H1 (cell line): ENCODE results near the gene MYO9B. TPM values are rescaled to one million over a fixed set of nuclear protein-coding genes. Genes with fewer than 3 reads are reported as not detected.

Experiments
- ASH2L ChIP-seq: fragments of 200-600, 300-600 bp; sonication (generic); IDR thresholded peaks from one replicate; pipeline ENCODE4 v1.7.1; 2017; ENCODE audit warnings: low read length
- ATF2 ChIP-seq: IDR thresholded peaks from 2 replicates; pipeline ENCODE4 v1.6.1; 2012; ENCODE audit warnings: low read length, inconsistent platforms
- BRCA1 ChIP-seq: IDR thresholded peaks from 2 replicates; pipeline ENCODE4 v1.6.1; 2012; ENCODE audit warnings: low read depth, low read length, improper control_type of control experiment
- CBX5 ChIP-seq: fragments of 300-800, 300-1000 bp; sonication (generic); IDR thresholded peaks from 2 replicates; pipeline ENCODE4 v1.7.1; 2016; ENCODE audit warnings: antibody characterized with exemption, low read length, low read depth
- CEBPB ChIP-seq: IDR thresholded peaks from 2 replicates; pipeline ENCODE4 v1.6.1; 2012; ENCODE audit warnings: low read depth, low read length
- CHD1 ChIP-seq: IDR thresholded peaks from 2 replicates; pipeline ENCODE4 v1.6.1; 2012; ENCODE audit warnings: low read depth, low read length, improper control_type of control experiment
- EP300 ChIP-seq, 2 experiments: IDR thresholded peaks; 1 replicate in 1 of 2; 2 replicates in 1 of 2; pipeline ENCODE4 v1.6.1; 2011 to 2012; ENCODE audit warnings: low read depth in 2 of 2, low read length in 2 of 2, mild to moderate bottlenecking in 2 of 2, borderline replicate concordance in 1 of 2, inconsistent platforms in 1 of 2, moderate library complexity in 1 of 2
- FOSL1 ChIP-seq: IDR thresholded peaks from 2 replicates; pipeline ENCODE4 v1.6.1; 2011; ENCODE audit warnings: mild to moderate bottlenecking, low read depth, low read length, moderate library complexity; ENCODE audit not compliant: insufficient read depth
- GTF2F1 ChIP-seq: IDR thresholded peaks from 2 replicates; pipeline ENCODE4 v1.6.1; 2012; ENCODE audit warnings: low read depth, low read length, improper control_type of control experiment, borderline replicate concordance
- JUND ChIP-seq: IDR thresholded peaks from 2 replicates; pipeline ENCODE4 v1.6.1; 2011; ENCODE audit warnings: mild to moderate bottlenecking, improper control_type of control experiment, low read length
- KDM1A ChIP-seq: fragments of 200-600, 300-600 bp; sonication (generic); IDR thresholded peaks from 2 replicates; pipeline ENCODE4 v1.7.1; 2016; ENCODE audit warnings: mild to moderate bottlenecking, low read length, borderline replicate concordance
- POLR2A ChIP-seq, 2 experiments: IDR thresholded peaks; 1 replicate in 1 of 2; 2 replicates in 1 of 2; pipeline ENCODE4 v1.6.1; 2011; ENCODE audit warnings: low read depth in 2 of 2, low read length in 2 of 2, mild to moderate bottlenecking in 2 of 2; ENCODE audit errors: control extremely low read depth in 1 of 2
- POU5F1 ChIP-seq: IDR thresholded peaks from 2 replicates; pipeline ENCODE4 v1.6.1; 2011; ENCODE audit warnings: low read depth, mild to moderate bottlenecking, low read length, moderate library complexity
- RFX5 ChIP-seq: IDR thresholded peaks from 2 replicates; pipeline ENCODE4 v1.6.1; 2011; ENCODE audit warnings: low read depth, low read length, improper control_type of control experiment, borderline replicate concordance
- RNF2 ChIP-seq: fragments of 200-900, 300-1000 bp; sonication (generic); IDR thresholded peaks from 2 replicates; pipeline ENCODE4 v1.7.1; 2016; ENCODE audit warnings: borderline replicate concordance, low read depth, mild to moderate bottlenecking, antibody characterized with exemption, low read length; ENCODE audit not compliant: poor library complexity, severe bottlenecking; ENCODE audit errors: missing control alignments
- SIRT6 ChIP-seq: IDR thresholded peaks from one replicate; pipeline ENCODE4 v1.7.1; 2012; ENCODE audit warnings: low read length, inconsistent platforms
- SP1 ChIP-seq: IDR thresholded peaks from 2 replicates; pipeline ENCODE4 v1.6.1; 2011; ENCODE audit warnings: low read depth, low read length
- TAF1 ChIP-seq: IDR thresholded peaks from 2 replicates; pipeline ENCODE4 v1.6.1; 2011; ENCODE audit warnings: mild to moderate bottlenecking, low read depth, low read length
- TCF12 ChIP-seq: IDR thresholded peaks from 2 replicates; pipeline ENCODE4 v1.6.1; 2011; ENCODE audit warnings: low read depth, mild to moderate bottlenecking, low read length
- polyA plus RNA-seq, 7 experiments: library from polyadenylated mRNA; depleted of rRNA in 3 of 7; stranded (reverse) in 5 of 7; unstranded in 2 of 7; fragments of >200 nt in 5 of 7; fragments of 200-250 nt in 2 of 7; gene quantifications; 1 replicate in 5 of 7; 2 replicates in 1 of 7; 4 replicates in 1 of 7; pipeline versions ENCODE4 v1.2.1 to v1.2.3, GENCODE V29; 2011 to 2013; ENCODE audit warnings: missing spikeins in 2 of 7, mixed read lengths in 2 of 7
- total RNA-seq: library from RNA; stranded (reverse); fragmentation: NEBNext Ultra II Directional; extraction: Animal tissue kit (Norgen Biotek cat#: 25700); gene quantifications from 2 replicates; pipeline ENCODE4 v1.2.1, GENCODE V29; 2021
- TF ChIP-seq, protein P1 (sequence below): IDR thresholded peaks from 2 replicates; pipeline ENCODE4 v1.6.1; 2012; ENCODE audit warnings: inconsistent platforms

The MYO9B gene
- total and polyA plus RNA-seq, 2 of the 8 experiments (the other 6 are each of a cell fraction or from before 2014, with no cell fraction given), result 27.6 to 77.1 TPM

DNA sequence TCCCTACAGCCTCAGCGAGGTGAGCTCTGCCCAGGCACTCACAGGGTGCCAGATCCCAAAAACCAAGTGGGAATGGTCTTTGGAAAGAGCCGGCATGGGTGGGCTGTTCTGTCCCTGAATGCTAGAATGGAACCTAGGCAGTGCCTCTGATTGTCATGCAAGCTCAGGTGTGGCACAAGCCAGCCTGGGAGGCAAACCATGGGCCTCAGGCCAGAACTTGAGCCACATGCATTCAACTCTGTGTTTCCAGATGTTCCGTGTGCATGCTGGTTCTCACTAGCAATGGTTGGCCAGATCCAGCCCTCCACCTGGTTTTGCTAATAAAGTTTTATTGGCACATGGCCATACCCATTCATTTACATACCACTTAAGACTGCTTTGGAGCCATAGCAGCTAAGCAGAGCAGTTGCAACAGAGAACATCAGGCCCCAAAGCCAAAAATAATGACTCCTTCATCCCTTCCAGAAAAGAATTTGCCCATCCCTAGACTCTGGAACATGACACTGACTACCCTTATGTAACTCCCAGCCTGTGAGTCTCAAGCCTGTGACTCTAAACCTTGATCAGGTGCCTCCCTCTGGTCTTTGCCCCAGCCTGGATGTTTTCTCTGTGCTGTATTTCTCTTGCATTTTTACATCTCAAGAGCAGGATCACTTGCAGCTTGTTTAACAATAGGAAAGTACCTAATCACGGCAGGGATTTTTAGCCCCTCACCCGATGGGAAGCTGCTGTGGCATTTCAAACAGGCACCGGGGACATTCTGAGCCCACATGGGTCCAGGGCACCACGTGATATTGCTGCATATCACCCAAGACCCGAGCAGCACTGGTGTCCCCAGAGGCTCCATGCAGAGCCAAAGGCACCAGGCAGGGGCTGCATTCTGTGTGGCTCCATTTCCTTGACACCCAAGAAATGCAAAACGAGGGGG, 84.2 kb downstream of the MYO9B start (continued):
- peak in 1 of 2 experiments; percentile 77; a peak in 1 of 3 replicates for TF ChIP-seq EP300 (IDR thresholded peaks at IDR 0.05; ENCODE audit: borderline replicate concordance in 1 of 2, low read depth in 2 of 2, low read length in 2 of 2)
- TF ChIP-seq ATF2, result peak; percentile 32; the same call in 1 of the 2 replicates
- TF ChIP-seq JUND, result no peak
- no peak for TF ChIP-seq SIRT6
- no peak for TF ChIP-seq RFX5
- no peak for TF ChIP-seq KDM1A
- TF ChIP-seq TAF1, result no peak
- no peak for TF ChIP-seq CBX5
- 0 out of 2 replicates have a peak, but pooled peaks have one; percentile 14 for TF ChIP-seq POU5F1
- TF ChIP-seq TCF12, result 0 out of 2 replicates have a peak, but pooled peaks have one; percentile 74
- TF ChIP-seq GTF2F1, result no peak
- no peak for TF ChIP-seq BRCA1
- no peak for TF ChIP-seq CEBPB
- TF ChIP-seq SP1, result peak; percentile 66; the same call in 1 of the 2 replicates
- TF ChIP-seq, protein P1, sequence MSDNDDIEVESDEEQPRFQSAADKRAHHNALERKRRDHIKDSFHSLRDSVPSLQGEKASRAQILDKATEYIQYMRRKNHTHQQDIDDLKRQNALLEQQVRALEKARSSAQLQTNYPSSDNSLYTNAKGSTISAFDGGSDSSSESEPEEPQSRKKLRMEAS, result peak; percentile 36; the same call in 1 of the 2 replicates
- TF ChIP-seq ASH2L, result peak; percentile 67
- no peak for TF ChIP-seq FOSL1
- no peak for TF ChIP-seq POLR2A (IDR thresholded peaks at IDR 0.05; ENCODE audit: control extremely low read depth in 1 of 2, low read depth in 2 of 2, low read length in 2 of 2)
- no peak for TF ChIP-seq RNF2
- no peak for TF ChIP-seq CHD1
